ENCODE data around the gene MANF. TPM values are rescaled to one million over a fixed set of nuclear protein-coding genes. Genes with fewer than 3 reads are reported as not detected.

MANF gene
- total and polyA plus RNA-seq, 2 of the 13 experiments (the other 11 are each of a cell fraction or from before 2014, with no cell fraction given) = 55.4 to 269 TPM

- TF ChIP-seq TRIM22 (IDR thresholded peaks at IDR 0.05) (no peak), ELK4 (CRISPR knock-in tag; IDR thresholded peaks at IDR 0.05; ENCODE audit: borderline replicate concordance) (no peak), PHF20 (CRISPR knock-in tag; IDR thresholded peaks at IDR 0.05) (no peak; the same call in 1 of the 2 replicates), ATF5 (CRISPR knock-in tag; IDR thresholded peaks at IDR 0.05; ENCODE audit: low read depth) (no peak), KDM1A (CRISPR knock-in tag; IDR thresholded peaks at IDR 0.05) (no peak), AHR (CRISPR knock-in tag; IDR thresholded peaks at IDR 0.05) (no peak), ZNF790 (CRISPR knock-in tag; IDR thresholded peaks at IDR 0.05; ENCODE audit: borderline replicate concordance) (no peak), ZNF749 (CRISPR knock-in tag; IDR thresholded peaks at IDR 0.05; ENCODE audit: borderline replicate concordance) (no peak), XRCC5 (optimal IDR thresholded peaks at IDR 0.05; ENCODE audit: low read length) (peak; percentile 70), EP300 (IDR thresholded peaks at IDR 0.05; ENCODE audit: low read depth in 2 of 2, low read length in 2 of 2) (no peak), EP300 (CRISPR knock-in tag; IDR thresholded peaks at IDR 0.05; ENCODE audit: borderline replicate concordance) (no peak), ZNF513 (CRISPR knock-in tag; conservative IDR thresholded peaks at IDR 0.05) (no peak), NFYC (CRISPR knock-in tag; IDR thresholded peaks at IDR 0.05) (no peak), ZNF142 (CRISPR knock-in tag; IDR thresholded peaks at IDR 0.05) (no peak), ZNF224 (CRISPR knock-in tag; IDR thresholded peaks at IDR 0.05) (no peak), ZNF552 (CRISPR knock-in tag; IDR thresholded peaks at IDR 0.05; ENCODE audit: borderline replicate concordance) (no peak)
These were observed 4.5 kb downstream of the MANF start (continued) for GRCh38 chr3:51389423-51390183.

Data from HepG2 (cell line).